Measurements from ENCODE around the gene SNAPC4.

GRCh38 chr9:136374183-136374575, 25.8 kb downstream of the SNAPC4 start:
- TF ChIP-seq EZH2 (IDR thresholded peaks at IDR 0.05; ENCODE audit: borderline replicate concordance), result no peak
- TF ChIP-seq CTCF (IDR thresholded peaks at IDR 0.05; ENCODE audit: poor library complexity), result no peak

Measured in hepatocyte (in vitro differentiated cells).